GM12878 (cell line): ENCODE results near the gene GGA2. TPM values are rescaled to one million over a fixed set of nuclear protein-coding genes. Genes with fewer than 3 reads are reported as not detected.

Experiments
- ATAC-seq: fragments of 200-7000 bp; cut with Tn5 transposase; 3 replicates; pipeline ENCODE4 v1.9.1; 2020; ENCODE audit warnings: mild to moderate bottlenecking, moderate library complexity
- BruUV-seq: library from RNA; stranded (reverse); fragments of 400-500 nt; replicated peaks from 2 replicates; lab custom pipeline; 2021; lab: Mats Ljungman, UMichigan
- CTCF ChIA-PET: fragments of 300-600 bp; sonication (Branson Sonifier 250); formaldehyde crosslinking; extraction: SDS; loops from one replicate; lab custom pipeline; 2021; ENCODE audit warnings: inconsistent platforms; lab: Yijun Ruan, JAX
- POLR2A ChIA-PET: fragments of 350-600 bp; formaldehyde crosslinking; extraction: SDS; loops from one replicate; lab custom pipeline; 2021; ENCODE audit warnings: inconsistent platforms; lab: Charles Lee
- RAD21 ChIA-PET: fragments of 300-600 bp; sonication (Branson Sonifier 250); formaldehyde crosslinking; loops from one replicate; lab custom pipeline; 2023; ENCODE audit warnings: antibody characterized with exemption; ENCODE audit not compliant: unreplicated experiment; lab: Charles Lee
- SMC1A ChIA-PET: fragments of 300-600 bp; sonication (Branson Sonifier 250); formaldehyde crosslinking; loops from one replicate; lab custom pipeline; 2023; ENCODE audit not compliant: unreplicated experiment, uncharacterized antibody; lab: Charles Lee
- DNase-seq: peaks from one replicate; pipeline ENCODE4 v3.0.0-alpha.2; 2011; ENCODE audit warnings: low read depth, low spot score
- FAIRE-seq: peaks from 3 replicates; lab custom pipeline; 2011; peaks lifted over from hg19 to GRCh38; lab: Jason Lieb, UNC
- H2AFZ ChIP-seq: 2 replicates; pipeline ENCODE4 v1.6.0; 2011; ENCODE audit warnings: low read depth, low read length, control low read depth; ENCODE audit not compliant: control insufficient read depth
- H3K27ac ChIP-seq: 2 replicates; pipeline ENCODE4 v1.5.1; 2011; ENCODE audit warnings: control low read depth; ENCODE audit not compliant: control insufficient read depth, insufficient read depth
- H3K27me3 ChIP-seq, 2 experiments: replicated peaks in 1 of 2; 2 replicates each; pipeline versions ENCODE4 v1.6.0 to v1.6.1; 2011; ENCODE audit warnings: low read length in 1 of 2; ENCODE audit not compliant: control insufficient read depth in 2 of 2, insufficient read depth in 2 of 2
- H3K36me3 ChIP-seq, 2 experiments: 2 replicates each; pipeline ENCODE4 v1.5.1; 2011; ENCODE audit warnings: low read length in 1 of 2; ENCODE audit not compliant: control insufficient read depth in 2 of 2, insufficient read depth in 2 of 2
- H3K4me1 ChIP-seq: 2 replicates; pipeline ENCODE4 v1.6.1; 2011; ENCODE audit warnings: mild to moderate bottlenecking, low read length, moderate library complexity, mixed read lengths; ENCODE audit not compliant: control insufficient read depth, insufficient read depth
- H3K4me2 ChIP-seq: 2 replicates; pipeline ENCODE4 v1.6.0; 2011; ENCODE audit warnings: control low read depth; ENCODE audit not compliant: control insufficient read depth, insufficient read depth
- H3K4me3 ChIP-seq: fragments of 200-600 bp; sonication (generic); 2 replicates; pipeline ENCODE4 v1.5.1; 2016
- H3K79me2 ChIP-seq: 2 replicates; pipeline ENCODE4 v1.6.0; 2011; ENCODE audit warnings: low read length; ENCODE audit not compliant: control insufficient read depth, insufficient read depth
- H3K9ac ChIP-seq: 2 replicates; pipeline ENCODE4 v1.8.0; 2011; ENCODE audit warnings: low read length, control low read depth, mixed read lengths; ENCODE audit not compliant: control insufficient read depth, insufficient read depth
- H3K9me3 ChIP-seq: replicated peaks from 3 replicates; pipeline ENCODE4 v1.5.1; 2011; ENCODE audit warnings: mild to moderate bottlenecking, low read length; ENCODE audit not compliant: control insufficient read depth, insufficient read depth
- H4K20me1 ChIP-seq: 2 replicates; pipeline ENCODE4 v1.6.0; 2011; ENCODE audit not compliant: control insufficient read depth, insufficient read depth
- ATF7 ChIP-seq: fragments of 450-650 bp; IDR thresholded peaks from 2 replicates; pipeline ENCODE4 v1.6.1; 2016; ENCODE audit warnings: low read depth, mild to moderate bottlenecking
- EGR1 ChIP-seq, 2 experiments: IDR thresholded peaks; 1 replicate in 1 of 2; 2 replicates in 1 of 2; pipeline ENCODE4 v1.6.1; 2011 to 2012; ENCODE audit warnings: low read depth in 2 of 2, low read length in 2 of 2, borderline replicate concordance in 1 of 2, mild to moderate bottlenecking in 1 of 2, moderate library complexity in 1 of 2
- EP300 ChIP-seq, 2 experiments: fragments of 150-350 bp in 1 of 2; IDR thresholded peaks; 2 replicates each; pipeline ENCODE4 v1.6.1; 2011 to 2012; ENCODE audit warnings: low read depth in 2 of 2, low read length in 2 of 2, borderline replicate concordance in 1 of 2, improper control_type of control experiment in 1 of 2, inconsistent platforms in 1 of 2; ENCODE audit not compliant: control insufficient read depth in 1 of 2
- EZH2 ChIP-seq: IDR thresholded peaks from 2 replicates; pipeline ENCODE4 v1.6.1; 2012; ENCODE audit warnings: low read depth, mild to moderate bottlenecking, control low read depth, inconsistent platforms, low read length, borderline replicate concordance; ENCODE audit not compliant: control insufficient read depth
- HDAC6 ChIP-seq: fragments of 200-600 bp; sonication (generic); IDR thresholded peaks from one replicate; pipeline ENCODE4 v1.8.0; 2017; ENCODE audit warnings: antibody characterized with exemption; ENCODE audit not compliant: unreplicated experiment
- LARP7 ChIP-seq: fragments of 450-650 bp; IDR thresholded peaks from 2 replicates; pipeline ENCODE4 v1.6.1; 2017; ENCODE audit warnings: mild to moderate bottlenecking
- MAX ChIP-seq: IDR thresholded peaks from 2 replicates; pipeline ENCODE4 v1.6.1; 2012; ENCODE audit warnings: low read depth, low read length, improper control_type of control experiment
- RAD51 ChIP-seq: fragments of 450-650 bp; IDR thresholded peaks from 2 replicates; pipeline ENCODE4 v1.6.1; 2016; ENCODE audit warnings: moderate library complexity, mild to moderate bottlenecking, inconsistent platforms
- REST ChIP-seq: IDR thresholded peaks from 2 replicates; pipeline ENCODE4 v1.6.1; 2012; ENCODE audit warnings: mild to moderate bottlenecking, low read depth, low read length
- SMAD1 ChIP-seq: fragments of 450-650 bp; IDR thresholded peaks from 2 replicates; pipeline ENCODE4 v1.6.1; 2018; ENCODE audit warnings: mild to moderate bottlenecking, low read depth; ENCODE audit not compliant: partially characterized antibody
- SREBF2 ChIP-seq: IDR thresholded peaks from 2 replicates; pipeline ENCODE4 v1.6.1; 2012; ENCODE audit warnings: mild to moderate bottlenecking, low read length
- SUPT20H ChIP-seq: IDR thresholded peaks from 2 replicates; pipeline ENCODE4 v1.6.1; 2011; ENCODE audit warnings: low read depth, mild to moderate bottlenecking, low read length, moderate library complexity, borderline replicate concordance; ENCODE audit not compliant: control insufficient read depth
- TBL1XR1 ChIP-seq: IDR thresholded peaks from 2 replicates; pipeline ENCODE4 v1.6.1; 2012; ENCODE audit warnings: low read depth, low read length, improper control_type of control experiment
- TCF12 ChIP-seq: IDR thresholded peaks from 2 replicates; pipeline ENCODE4 v1.6.1; 2011; ENCODE audit warnings: low read depth, mild to moderate bottlenecking, low read length
- ZNF622 ChIP-seq: fragments of 450-650 bp; IDR thresholded peaks from 2 replicates; pipeline ENCODE4 v1.6.1; 2017; ENCODE audit warnings: mild to moderate bottlenecking, inconsistent platforms
- ZNF687 ChIP-seq: fragments of 450-650 bp; IDR thresholded peaks from 2 replicates; pipeline ENCODE4 v1.6.1; 2017; ENCODE audit warnings: mild to moderate bottlenecking, moderate library complexity
- WGBS: methylation state at CpG from one replicate; pipeline ENCODE4 v1.1.6; 2016; ENCODE audit warnings: low lambda C conversion rate; ENCODE audit not compliant: insufficient replicate concordance, insufficient coverage; ENCODE audit errors: missing lambda C conversion rate; 5-methylcytosine and 5-hydroxymethylcytosine counted together
- in situ Hi-C: fragments of 300-500 bp; cut with MboI; formaldehyde crosslinking; loops from 9 replicates; pipeline ENCODE4 v1.14.3; 2018; ENCODE audit warnings: mixed read lengths
- intact Hi-C: fragments of 100-400 bp; cut with micrococcal nuclease; formaldehyde crosslinking; loops from one replicate; pipeline ENCODE4 v1.14.2; 2022; ENCODE audit not compliant: unreplicated experiment
- polyA plus RNA-seq, 11 experiments: library from polyadenylated mRNA; depleted of rRNA in 4 of 11; unstranded in 6 of 11; stranded (reverse) in 5 of 11; fragments of >200 nt; fragmentation: Nextera tagmentation in 4 of 11; fragmentation: Illumina TruSeq in 1 of 11; extraction: Ambion mirVana in 4 of 11; extraction: Trizol in 1 of 11; gene quantifications; 1 replicate in 1 of 11; 2 replicates in 10 of 11; pipeline versions ENCODE4 v1.2.1 to v1.2.3, GENCODE V29; 2011 to 2016; ENCODE audit warnings: inconsistent platforms in 2 of 11, missing spikeins in 2 of 11, low read depth in 1 of 11
- total RNA-seq, 4 experiments: library from RNA; depleted of rRNA in 3 of 4; stranded (reverse); fragments of >200 nt in 3 of 4; fragmentation: Illumina TruSeq in 1 of 4; extraction: Trizol in 1 of 4; gene quantifications; 2 replicates each; pipeline versions ENCODE4 v1.2.1 to v1.2.3, GENCODE V29; 2013 to 2021

GGA2 gene
- total and polyA plus RNA-seq, 10 of the 15 experiments (the other 5 are each of a cell fraction or from before 2014, with no cell fraction given), result 14.1 to 153 (median 86.6) TPM

GRCh38 chr16:23501291-23501690 lies 9.0 kb downstream of the GGA2 start:
- H3K9me3 ChIP-seq, result no peaks in the 10 kb centered on the region
- peaks cover 94% of the 10 kb centered on the region for H3K79me2 ChIP-seq
- no peak overlapping the region; the same call in 1 of the 2 replicates for H3K4me2 ChIP-seq
- H3K27ac ChIP-seq, result no peak overlapping the region
- no peak overlapping the region for H2AFZ ChIP-seq
- H3K4me3 ChIP-seq, result no peak overlapping the region
- H3K27me3 ChIP-seq, result no peaks in the 10 kb centered on the region
- peaks cover 22% of the 10 kb centered on the region for H4K20me1 ChIP-seq
- ChIA-PET SMC1A (interaction anchor here (0.6 to 1.8 kb wide), 3 partner anchors 17 to 61 kb away, joined by 3 to 6 read pairs (median 4); no protein-coding TSS in a partner anchor), CTCF (interaction anchor here (1.5 to 2.4 kb wide), 2 partner anchors 52 to 66 kb away, joined by 3 to 7 read pairs; no protein-coding TSS in a partner anchor), RAD21 (no interaction called here), POLR2A (interaction anchor here (0.6 kb wide), 1 partner anchor 61 kb away, joined by 4 read pairs; no protein-coding TSS in a partner anchor)
- DNase-seq (no peak), FAIRE-seq (no peak), ATAC-seq (no peak)
- BruUV-seq, result no TSS peak
- H3K9ac ChIP-seq, result no peak overlapping the region
- peaks cover 39% of the 10 kb centered on the region for H3K4me1 ChIP-seq
- WGBS, result 58% methylated on average over 5 of the region's 5 CpGs
- peaks cover 9 to 12% of the 10 kb centered on the region in 2 experiments for H3K36me3 ChIP-seq
- intact Hi-C loops, result loop anchor here (5.0 kb wide), 1 partner anchor 34 kb away; no protein-coding TSS in a partner anchor
- in situ Hi-C loops, result loop anchor here (10.0 kb wide), 1 partner anchor 344 kb away; no protein-coding TSS in a partner anchor
- no peak for TF ChIP-seq SMAD1
- TF ChIP-seq SUPT20H, result no peak
- TF ChIP-seq EP300 (IDR thresholded peaks at IDR 0.05; ENCODE audit: borderline replicate concordance in 1 of 2, control insufficient read depth in 1 of 2, low read depth in 2 of 2, low read length in 2 of 2), result no peak
- no peak for TF ChIP-seq ZNF622
- no peak for TF ChIP-seq EGR1 (IDR thresholded peaks at IDR 0.05; ENCODE audit: borderline replicate concordance in 1 of 2, low read depth in 2 of 2, low read length in 2 of 2)
- TF ChIP-seq EZH2, result no peak
- TF ChIP-seq ATF7, result no peak
- TF ChIP-seq TCF12, result no peak
- TF ChIP-seq SREBF2, result no peak
- TF ChIP-seq TBL1XR1, result no peak
- TF ChIP-seq MAX, result no peak
- no peak for TF ChIP-seq HDAC6
- TF ChIP-seq RAD51, result no peak
- TF ChIP-seq LARP7, result no peak
- no peak for TF ChIP-seq REST
- no peak for TF ChIP-seq ZNF687
